KMS-11 (cell line): Measurements from ENCODE around the gene ATP5ME.

Experiments used
- H2AFZ ChIP-seq: fragments of 200-600 bp; sonication (generic); 2 replicates; pipeline ENCODE4 v1.6.1; 2016; ENCODE audit warnings: antibody characterized with exemption, mixed run types, low read depth
- H3K27ac ChIP-seq: fragments of 200-600 bp; sonication (generic); 2 replicates; pipeline ENCODE4 v1.6.1; 2016; ENCODE audit warnings: mild to moderate bottlenecking, mixed run types
- H3K27me3 ChIP-seq: fragments of 200-600 bp; sonication (generic); 2 replicates; pipeline ENCODE4 v1.6.1; 2017; ENCODE audit warnings: mild to moderate bottlenecking, low read depth, mixed run types, moderate library complexity; ENCODE audit not compliant: insufficient read depth
- H3K36me3 ChIP-seq: fragments of 200-600 bp; sonication (generic); 2 replicates; pipeline ENCODE4 v1.6.1; 2017; ENCODE audit warnings: mild to moderate bottlenecking, mixed run types; ENCODE audit not compliant: insufficient read depth
- H3K4me1 ChIP-seq: fragments of 200-600 bp; sonication (generic); 2 replicates; pipeline ENCODE4 v1.6.1; 2016; ENCODE audit warnings: mild to moderate bottlenecking, low read depth, mixed run types; ENCODE audit not compliant: poor library complexity, severe bottlenecking
- H3K4me2 ChIP-seq: fragments of 200-600 bp; sonication (generic); 2 replicates; pipeline ENCODE4 v1.7.0; 2016; ENCODE audit warnings: mild to moderate bottlenecking, mixed run types
- H3K4me3 ChIP-seq: fragments of 200-600 bp; sonication (generic); IDR thresholded peaks from 2 replicates; pipeline ENCODE4 v1.6.1; 2017; ENCODE audit warnings: low read depth, low read length, mixed read lengths; ENCODE audit not compliant: insufficient read depth
- H3K79me2 ChIP-seq: fragments of 200-600 bp; sonication (generic); 2 replicates; pipeline ENCODE4 v1.6.1; 2016; ENCODE audit warnings: low read depth, mixed run types; ENCODE audit not compliant: insufficient read depth
- H3K9ac ChIP-seq: fragments of 200-600 bp; sonication (generic); 2 replicates; pipeline ENCODE4 v1.6.1; 2016; ENCODE audit warnings: mild to moderate bottlenecking, mixed run types
- H4K20me1 ChIP-seq: fragments of 200-600 bp; sonication (generic); 2 replicates; pipeline ENCODE4 v1.6.1; 2016; ENCODE audit warnings: mild to moderate bottlenecking, mixed run types; ENCODE audit not compliant: insufficient read depth
- CTCF ChIP-seq: fragments of 200-600 bp; sonication (generic); conservative IDR thresholded peaks from 2 replicates; pipeline ENCODE4 v1.6.1; 2017; ENCODE audit warnings: low read depth, mild to moderate bottlenecking, antibody characterized with exemption, low read length, moderate library complexity, mixed read lengths

Gene ATP5ME

GRCh38 chr4:658681-659667, 15.1 kb downstream of the ATP5ME start:
- Histone ChIP-seq H3K27me3 (no peaks in the 10 kb centered on the region), H3K79me2 (no peaks in the 10 kb centered on the region), H3K27ac (no peak overlapping the region), H3K4me3 (no peak overlapping the region), H3K9ac (no peak overlapping the region), H3K36me3 (no peaks in the 10 kb centered on the region), H3K4me2 (no peak overlapping the region), H4K20me1 (no peaks in the 10 kb centered on the region), H3K4me1 (no peaks in the 10 kb centered on the region), H2AFZ (no peak overlapping the region)
- no peak for TF ChIP-seq CTCF

- Histone ChIP-seq H3K4me1 (no peaks in the 10 kb centered on the region), H2AFZ (no peak overlapping the region), H3K27me3 (no peaks in the 10 kb centered on the region), H3K4me2 (no peak overlapping the region), H3K9ac (no peak overlapping the region), H3K27ac (no peak overlapping the region), H3K36me3 (no peaks in the 10 kb centered on the region), H4K20me1 (no peaks in the 10 kb centered on the region), H3K79me2 (no peaks in the 10 kb centered on the region), H3K4me3 (no peak overlapping the region)
- no peak for TF ChIP-seq CTCF
Measured at GRCh38 chr4:657834-658667, 16.0 kb downstream of the ATP5ME start.

- H3K79me2 ChIP-seq: no peaks in the 10 kb centered on the region
- no peaks in the 10 kb centered on the region for H4K20me1 ChIP-seq
- H3K27me3 ChIP-seq: no peaks in the 10 kb centered on the region
- no peak overlapping the region for H3K9ac ChIP-seq
- no peak overlapping the region for H3K4me2 ChIP-seq
- TF ChIP-seq CTCF: no peak
- no peak overlapping the region for H2AFZ ChIP-seq
- no peaks in the 10 kb centered on the region for H3K36me3 ChIP-seq
- H3K4me1 ChIP-seq: no peaks in the 10 kb centered on the region
- H3K27ac ChIP-seq: no peak overlapping the region
- H3K4me3 ChIP-seq: no peak overlapping the region
Measured at GRCh38 chr4:657338-657833, 16.7 kb downstream of the ATP5ME start.

- Histone ChIP-seq H3K27me3 (no peaks in the 10 kb centered on the region), H2AFZ (no peak overlapping the region), H3K36me3 (no peaks in the 10 kb centered on the region), H3K9ac (no peak overlapping the region), H3K27ac (no peak overlapping the region), H4K20me1 (no peaks in the 10 kb centered on the region), H3K4me2 (no peak overlapping the region), H3K4me3 (no peak overlapping the region), H3K79me2 (no peaks in the 10 kb centered on the region), H3K4me1 (no peaks in the 10 kb centered on the region)
- no peak for TF ChIP-seq CTCF
Measured at GRCh38 chr4:656436-657337, 17.4 kb downstream of the ATP5ME start.
